Suppressor macrophage treated with lipopolysaccharide for 4 hours (primary cell): ENCODE measurements around the gene GALNTL6.
A peak's percentile ranks its signal among the peaks of the same experiment; 100 is the strongest.

Experiments
- DNase-seq: peaks from one replicate; pipeline ENCODE4 v3.0.0-alpha.2; 2020

The GALNTL6 gene

DNA sequence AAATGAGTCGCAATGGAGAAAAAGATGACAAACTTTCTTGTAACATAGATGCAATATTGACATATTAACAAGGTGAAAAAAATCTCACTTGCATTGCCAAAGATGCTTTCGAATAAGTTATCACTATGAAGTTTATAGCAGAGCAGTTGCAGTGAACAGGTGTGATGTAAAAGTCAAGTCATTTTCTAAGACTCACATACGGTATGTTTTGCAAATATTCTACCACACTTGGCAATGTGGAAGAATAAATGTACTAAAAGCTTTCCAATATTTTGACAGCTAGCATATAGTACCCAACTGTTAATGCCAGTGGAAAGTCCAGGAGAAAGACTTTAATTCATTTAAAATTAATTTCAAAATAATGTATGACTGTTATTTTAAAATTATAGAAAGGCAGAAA is 76.5 kb downstream of the GALNTL6 start:
- DNase-seq, result no peak

GRCh38 chr4:171891038-171891437 is 77.8 kb downstream of the GALNTL6 start:
- no peak for DNase-seq

- no peak for DNase-seq
Measured at GRCh38 chr4:171896426-171896825, 83.2 kb downstream of the GALNTL6 start.

DNA sequence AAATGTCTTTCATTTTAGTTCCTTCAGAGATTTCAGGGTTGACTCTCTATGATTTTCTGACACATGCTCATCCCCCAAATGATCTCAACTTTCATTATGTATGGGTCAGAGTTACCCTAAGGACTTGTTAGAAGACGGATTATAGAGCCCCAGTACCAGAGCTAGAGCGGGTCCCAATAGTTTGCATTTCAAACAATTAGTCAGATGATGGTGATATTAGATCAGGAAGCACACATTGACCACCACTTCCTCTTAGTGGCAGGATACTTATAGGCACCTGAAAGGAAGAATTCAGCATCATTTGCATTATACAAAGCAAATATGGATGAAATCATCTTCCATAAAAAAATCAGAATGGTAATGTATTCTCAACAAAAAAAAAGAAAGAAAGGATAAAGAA is 106.1 kb downstream of the GALNTL6 start:
- no peak for DNase-seq

- DNase-seq, result no peak
Measured at GRCh38 chr4:171920901-171921300, 107.7 kb downstream of the GALNTL6 start.

- no peak for DNase-seq
Measured at GRCh38 chr4:171924746-171925376, 111.7 kb downstream of the GALNTL6 start.

GRCh38 chr4:171928336-171928735 is 115.1 kb downstream of the GALNTL6 start:
- DNase-seq, result no peak

DNA sequence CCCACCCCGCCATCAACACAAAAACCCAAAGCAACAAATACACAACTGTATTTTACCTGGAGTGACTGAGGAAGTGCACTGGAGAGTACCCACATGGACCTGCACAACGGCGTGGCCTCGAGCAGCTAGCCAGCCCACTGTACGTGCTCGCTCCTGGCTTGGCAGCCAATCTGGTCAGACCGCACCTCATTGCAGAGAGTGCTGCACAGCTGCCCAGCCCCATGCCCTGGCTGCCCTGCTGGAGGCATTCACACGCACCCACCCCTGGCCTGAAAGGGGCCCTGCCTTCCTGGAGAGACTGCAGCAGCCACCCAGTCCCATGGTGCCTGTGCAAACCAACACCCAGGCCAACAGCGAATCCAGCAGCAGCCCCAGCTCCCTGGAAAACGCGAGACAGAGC is 116.3 kb downstream of the GALNTL6 start:
- DNase-seq, result no peak

- no peak for DNase-seq
Measured at GRCh38 chr4:171929907-171930306, 116.7 kb downstream of the GALNTL6 start.

DNA sequence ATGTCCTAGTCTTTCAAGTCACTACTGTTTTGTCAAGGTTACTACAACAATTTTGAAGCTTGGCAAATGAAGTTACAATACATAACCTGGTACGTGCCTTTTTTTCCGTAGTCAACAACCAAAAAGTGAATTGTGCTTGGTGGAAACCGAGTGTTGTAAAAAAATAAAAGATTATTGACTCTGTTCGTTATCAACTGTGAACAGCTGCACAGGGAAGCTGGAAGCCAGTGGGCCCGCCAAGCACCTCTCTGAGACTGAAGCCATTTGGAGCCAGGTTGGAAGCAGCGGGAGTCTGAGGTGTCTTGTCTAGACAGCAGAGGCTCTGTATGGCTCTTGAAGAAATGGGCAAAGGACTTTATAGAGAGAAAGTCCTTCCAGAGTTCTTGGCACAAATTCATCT is 119.0 kb downstream of the GALNTL6 start:
- DNase-seq, result no peak

GRCh38 chr4:171940656-171941055 is 127.5 kb downstream of the GALNTL6 start:
- no peak for DNase-seq

DNA sequence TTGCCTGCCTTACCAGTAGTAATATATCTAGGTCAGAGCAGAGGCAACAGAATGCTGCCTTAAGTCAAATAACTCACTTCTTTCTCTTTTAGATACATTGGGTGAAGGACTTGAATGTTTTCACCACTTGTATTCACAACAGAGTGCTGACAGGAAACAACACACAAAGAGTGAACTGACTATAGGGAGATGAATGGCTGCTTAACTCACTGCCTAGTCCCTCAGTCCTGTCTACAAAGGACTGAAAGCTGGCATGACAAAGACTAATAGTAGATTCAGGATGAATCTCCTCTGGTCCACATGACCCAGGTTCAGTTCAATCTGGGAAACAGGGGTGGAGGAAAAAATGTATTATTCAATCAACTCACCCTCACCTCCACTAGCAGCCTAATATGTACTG is 134.2 kb downstream of the GALNTL6 start:
- no peak for DNase-seq

DNA sequence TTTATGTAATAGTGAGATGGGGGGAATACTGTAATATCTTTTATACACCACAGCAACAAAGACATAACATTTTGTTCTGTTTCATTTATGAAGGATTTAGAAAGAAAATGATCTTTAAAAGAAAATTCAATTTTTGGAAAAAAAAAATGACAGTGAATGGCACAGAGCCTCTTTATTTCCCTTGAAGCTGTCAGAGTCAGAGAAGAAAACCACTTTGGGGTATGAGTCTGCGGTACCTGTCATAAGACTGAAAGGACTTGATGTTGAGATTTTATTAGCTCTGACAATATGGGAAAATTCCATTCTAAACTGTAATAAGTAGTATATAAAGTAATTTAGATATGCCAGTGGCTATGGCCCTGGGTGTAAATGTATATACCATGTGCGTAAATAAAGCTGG is 134.8 kb downstream of the GALNTL6 start:
- no peak for DNase-seq

DNA sequence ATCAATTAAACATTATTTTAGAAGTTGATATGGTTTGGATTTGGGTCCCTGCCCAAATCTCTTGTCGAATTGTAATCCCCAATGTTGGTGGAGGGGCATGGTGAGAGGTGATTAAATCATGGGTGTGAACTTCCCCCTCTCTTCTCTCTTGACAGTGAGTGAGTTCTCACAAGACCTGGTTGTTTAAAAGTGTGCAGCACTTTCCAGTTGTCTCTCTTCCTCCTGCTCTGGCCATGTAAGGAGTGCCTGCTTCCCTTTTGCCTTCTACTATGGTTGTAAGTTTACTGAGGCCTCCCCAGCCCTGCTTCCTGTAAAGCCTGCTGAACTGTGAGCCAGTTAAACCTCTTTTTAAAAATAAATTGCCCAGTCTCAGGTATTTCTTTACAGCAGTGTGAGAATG is 141.4 kb downstream of the GALNTL6 start:
- peak; percentile 19 for DNase-seq

DNA sequence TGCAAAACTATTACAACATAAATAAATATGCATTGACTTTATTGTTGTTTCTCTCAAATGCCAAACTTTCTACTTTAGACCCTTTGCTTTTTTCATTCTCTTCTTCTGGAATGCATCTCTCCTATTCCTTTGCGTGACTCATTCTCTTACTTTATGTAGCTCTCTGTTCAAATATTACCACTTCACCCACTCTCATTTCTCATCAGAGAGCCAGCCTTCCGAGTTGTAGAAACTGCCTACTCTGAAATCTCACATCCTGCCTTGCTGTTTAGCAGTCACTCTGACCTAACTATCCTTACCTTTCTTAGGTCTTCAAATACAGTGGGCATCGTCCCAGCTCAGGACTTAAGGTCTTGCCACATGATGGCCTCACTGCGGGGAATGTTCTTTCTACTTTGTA is 143.5 kb downstream of the GALNTL6 start:
- no peak for DNase-seq

GRCh38 chr4:171962110-171962509 is 148.9 kb downstream of the GALNTL6 start:
- no peak for DNase-seq

GRCh38 chr4:171966356-171966755 is 153.2 kb downstream of the GALNTL6 start:
- no peak for DNase-seq

GRCh38 chr4:171978216-171978615 is 165.0 kb downstream of the GALNTL6 start:
- no peak for DNase-seq

GRCh38 chr4:171979461-171979860 is 166.3 kb downstream of the GALNTL6 start:
- no peak for DNase-seq

DNA sequence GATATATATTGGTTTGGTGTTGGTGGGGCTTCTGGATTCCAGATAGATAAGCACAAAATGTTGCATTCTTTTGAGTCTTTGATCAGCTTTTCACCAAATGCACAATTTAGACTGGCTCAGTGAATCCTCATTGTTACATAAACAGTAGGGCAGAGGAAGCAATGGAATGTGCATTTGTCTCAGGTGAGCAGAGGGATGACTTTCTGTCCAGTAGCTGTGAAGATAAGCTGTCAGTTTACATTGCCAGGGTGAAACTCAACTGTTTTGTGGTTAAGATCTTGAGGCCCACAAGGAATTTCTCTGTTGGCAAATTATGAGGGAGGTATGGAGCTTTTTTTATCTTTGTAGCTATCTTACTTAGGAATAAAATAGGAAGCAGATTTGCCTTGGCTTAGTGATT is 168.0 kb downstream of the GALNTL6 start:
- no peak for DNase-seq

DNA sequence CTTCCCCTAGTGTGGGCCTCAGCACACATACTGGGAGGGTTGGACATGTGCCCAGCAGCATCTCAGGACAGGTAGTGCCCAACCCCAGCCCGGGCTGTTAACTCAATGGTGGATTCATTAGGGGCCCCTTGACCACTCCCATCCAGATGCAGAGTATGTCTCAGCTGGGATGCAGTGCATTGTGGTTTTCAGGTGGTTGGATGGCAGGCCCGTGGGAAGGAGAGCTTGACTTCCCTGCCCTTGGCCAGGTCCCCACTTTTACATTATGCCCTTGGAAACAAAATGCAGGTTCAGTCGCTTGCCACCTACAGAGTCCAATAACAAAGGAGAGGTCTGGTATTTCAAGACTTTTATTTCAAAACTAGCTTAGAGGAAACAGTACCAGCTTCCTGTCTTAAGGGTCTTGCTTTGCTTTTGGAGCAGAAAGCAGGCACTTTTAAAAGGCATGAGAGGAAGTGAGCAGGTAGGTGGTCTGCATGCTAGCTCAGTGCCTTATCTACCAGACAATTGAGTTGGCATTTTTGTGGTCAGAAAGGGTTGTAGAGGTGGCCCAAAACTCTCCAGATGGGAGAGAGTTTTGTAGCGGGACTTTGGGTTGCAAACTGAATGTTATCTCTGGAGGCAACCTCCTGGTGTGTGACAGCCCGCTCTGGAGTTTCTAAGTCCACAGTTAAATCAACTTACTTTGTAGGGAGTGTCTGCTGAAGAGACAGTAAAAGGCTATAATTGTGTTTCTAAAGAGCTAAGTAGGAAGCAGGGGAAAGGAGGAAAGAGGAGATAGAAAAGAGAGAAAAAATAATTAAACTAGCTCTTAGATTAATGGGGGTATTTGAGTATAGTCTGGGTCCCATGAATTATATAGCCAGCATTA is 171.0 kb downstream of the GALNTL6 start:
- DNase-seq, result no peak

DNA sequence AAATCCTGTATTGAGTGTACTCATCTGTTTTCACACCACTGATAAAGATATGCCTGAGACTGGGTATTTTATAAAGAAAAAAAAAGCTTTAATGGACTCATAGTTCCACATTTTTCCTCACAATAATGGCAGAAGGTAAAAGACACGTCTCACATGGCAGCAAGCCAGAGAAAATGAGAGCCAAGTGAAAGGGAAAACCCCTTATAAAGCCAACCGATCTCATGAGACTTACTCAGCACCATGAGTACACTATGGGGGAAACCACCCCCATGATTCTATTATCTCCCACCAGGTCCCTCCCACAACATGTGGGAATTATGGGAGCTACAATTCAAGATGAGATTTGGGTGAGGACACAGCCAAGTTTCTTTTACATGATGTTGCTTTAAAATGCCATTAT is 171.9 kb downstream of the GALNTL6 start:
- DNase-seq, result peak; percentile 3

DNA sequence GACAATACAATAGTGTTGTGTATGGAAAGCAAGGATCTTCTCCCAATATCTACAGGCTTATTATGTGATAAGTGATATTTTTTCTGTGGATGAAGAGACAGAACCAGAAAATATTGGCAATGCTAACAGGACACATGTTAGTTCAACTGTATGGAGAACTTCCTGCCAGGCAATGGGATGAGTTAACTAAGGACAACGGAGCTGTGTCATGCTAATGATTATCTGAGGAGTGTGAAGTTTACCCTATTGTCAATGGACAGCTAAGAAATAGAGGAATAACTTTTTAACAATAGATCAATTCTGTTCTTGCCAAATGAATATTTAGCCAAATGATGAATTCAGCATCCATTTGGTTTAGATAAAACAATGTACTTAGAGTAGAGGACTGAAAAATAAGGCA is 180.0 kb downstream of the GALNTL6 start:
- no peak for DNase-seq

DNA sequence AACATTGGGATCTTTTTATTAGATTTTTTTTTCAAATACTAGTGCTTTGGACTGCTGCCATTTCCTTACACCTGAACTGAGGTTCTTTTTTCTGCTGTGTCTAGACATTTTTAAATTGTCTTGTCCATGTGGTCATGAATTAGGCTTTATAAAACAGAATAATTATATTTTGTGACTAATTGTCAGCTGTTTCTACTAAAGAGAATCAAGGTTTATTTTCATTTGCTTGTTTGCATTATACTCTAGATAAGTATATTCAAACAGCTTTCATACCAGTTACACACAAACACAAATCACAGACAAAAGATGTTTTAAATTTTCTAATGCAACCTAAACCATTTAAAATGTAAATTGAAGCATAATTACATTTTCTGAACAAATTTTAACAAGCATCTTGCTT is 194.7 kb downstream of the GALNTL6 start:
- DNase-seq, result no peak
